ENCODE results near the gene DAGLA.

- no peak for TF ChIP-seq CTCF (IDR thresholded peaks at IDR 0.05)
- TF ChIP-seq POLR2AphosphoS5 (IDR thresholded peaks at IDR 0.05), result no peak
These were observed 100.5 kb downstream of the DAGLA start for GRCh38 chr11:61780581-61781162.
